Activated CD8-positive, alpha-beta memory T cell treated with anti-CD3 and anti-CD28 coated beads, Interleukin-2, amount 50 U/mL, for 24 hours (primary cell): Measurements from ENCODE around the gene MGMT.

ENCODE experiments used
- DNase-seq: peaks from one replicate; pipeline ENCODE4 v3.0.0-alpha.2; 2020; ENCODE audit errors: extremely low read depth

The MGMT gene

GRCh38 chr10:129689671-129690071 lies 222.6 kb downstream of the MGMT start:
- no peak for DNase-seq

GRCh38 chr10:129690248-129691070 lies 223.4 kb downstream of the MGMT start:
- DNase-seq, result no peak

- no peak for DNase-seq
Observed at GRCh38 chr10:129692695-129693094, 225.7 kb downstream of the MGMT start.

- DNase-seq, result no peak
Observed at GRCh38 chr10:129693382-129693781, 226.3 kb downstream of the MGMT start.

GRCh38 chr10:129694184-129694583 lies 227.1 kb downstream of the MGMT start:
- no peak for DNase-seq

- no peak for DNase-seq
Observed at GRCh38 chr10:129694691-129695243, 227.7 kb downstream of the MGMT start.

GRCh38 chr10:129695671-129696070 lies 228.6 kb downstream of the MGMT start:
- DNase-seq, result no peak

- no peak for DNase-seq
Observed at GRCh38 chr10:129696636-129697035, 229.6 kb downstream of the MGMT start.

- DNase-seq, result no peak
Observed at GRCh38 chr10:129697463-129698247, 230.6 kb downstream of the MGMT start.

GRCh38 chr10:129699722-129700340 lies 232.8 kb downstream of the MGMT start:
- DNase-seq, result no peak

GRCh38 chr10:129702605-129703004 lies 235.6 kb downstream of the MGMT start:
- DNase-seq, result no peak

- DNase-seq, result no peak
Observed at GRCh38 chr10:129703287-129704137, 236.5 kb downstream of the MGMT start.

- no peak for DNase-seq
Observed at GRCh38 chr10:129704225-129704624, 237.2 kb downstream of the MGMT start.

GRCh38 chr10:129704786-129705525 lies 237.9 kb downstream of the MGMT start:
- DNase-seq, result no peak

GRCh38 chr10:129705676-129706075 lies 238.6 kb downstream of the MGMT start:
- DNase-seq, result no peak

GRCh38 chr10:129706081-129706480 lies 239.0 kb downstream of the MGMT start:
- DNase-seq, result no peak

- DNase-seq, result no peak
Observed at GRCh38 chr10:129706523-129706922, 239.5 kb downstream of the MGMT start.

GRCh38 chr10:129707406-129708388 lies 240.7 kb downstream of the MGMT start:
- no peak for DNase-seq

GRCh38 chr10:129709101-129709500 lies 242.1 kb downstream of the MGMT start:
- DNase-seq, result no peak
